Epithelial cell of prostate (primary cell): ENCODE measurements around the gene CIB4.
"Not testable (repeated sequence)": the region's sequence is repeated elsewhere in the genome, so short reads cannot be mapped to it uniquely, and the experiment has no call there.

ENCODE experiments used
- DNase-seq: peaks from one replicate; pipeline ENCODE4 v3.0.0-alpha.2; 2011; ENCODE audit warnings: low read depth, low spot score
- H3K27ac ChIP-seq: fragments of 450-650 bp; 2 replicates; pipeline ENCODE4 v1.5.1; 2017; ENCODE audit warnings: mild to moderate bottlenecking

CIB4 gene

GRCh38 chr2:26575836-26576564 lies 65.2 kb downstream of the CIB4 start:
- H3K27ac ChIP-seq, result no peak overlapping the region
- DNase-seq, result no peak

- no peak for DNase-seq
- H3K27ac ChIP-seq, result no peak overlapping the region
Observed at GRCh38 chr2:26574900-26575560, 66.1 kb downstream of the CIB4 start.

- H3K27ac ChIP-seq, result no peak overlapping the region
- DNase-seq, result no peak
Observed at GRCh38 chr2:26574066-26574899, 66.9 kb downstream of the CIB4 start.

DNA sequence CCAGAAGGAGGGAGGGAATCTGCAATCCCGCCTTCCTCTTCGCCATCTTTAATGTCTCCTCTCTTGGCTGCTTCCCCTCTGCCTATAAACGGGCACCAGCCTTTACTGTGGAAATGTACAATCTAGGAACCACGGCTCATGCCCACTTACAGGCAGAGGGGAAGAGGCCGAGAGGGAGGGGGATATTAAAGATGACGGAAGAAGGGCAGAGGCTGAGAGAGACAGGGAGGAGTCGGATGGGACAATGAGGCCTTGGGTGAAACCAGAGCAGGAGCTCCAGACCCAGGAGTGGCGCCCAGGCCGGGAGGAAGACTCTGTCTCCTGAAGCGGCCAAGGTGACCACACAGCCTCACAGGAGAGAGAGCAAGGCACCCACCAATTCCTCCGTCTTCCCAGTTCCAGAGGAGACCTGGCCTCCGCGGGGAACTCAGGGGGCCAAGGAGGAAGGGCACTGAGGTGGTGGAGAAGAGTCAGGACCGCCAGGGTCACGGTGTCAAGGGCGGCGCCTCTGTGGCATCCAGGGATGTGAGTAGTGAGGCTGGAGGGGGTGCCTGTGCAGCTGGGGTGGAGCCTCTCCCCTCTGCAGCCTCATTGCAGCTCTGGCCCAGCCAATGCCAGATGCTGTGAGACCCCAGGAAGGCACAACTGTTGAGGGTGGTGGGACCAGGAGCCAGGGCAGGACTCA lies 67.8 kb downstream of the CIB4 start:
- DNase-seq, result no peak
- H3K27ac ChIP-seq, result no peak overlapping the region

DNA sequence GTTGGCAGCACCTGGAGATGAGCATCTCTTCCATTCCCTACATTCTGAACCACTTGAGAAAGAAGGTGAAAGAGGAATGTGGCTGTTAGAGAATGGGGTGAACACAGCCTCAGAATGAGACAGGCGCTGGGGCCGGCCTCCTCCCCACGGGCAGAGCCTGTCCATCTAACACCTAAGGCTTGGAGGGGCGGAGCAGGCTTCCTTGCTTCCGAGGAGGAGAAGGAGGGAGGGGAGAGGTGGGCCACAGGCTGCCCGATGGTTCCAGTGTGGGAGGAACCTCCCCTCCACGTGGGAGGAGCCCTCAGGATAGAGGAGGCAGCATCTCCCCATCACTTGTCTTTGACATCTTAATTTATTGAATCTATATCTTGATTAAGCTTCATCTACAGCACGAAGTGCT lies 68.6 kb downstream of the CIB4 start:
- DNase-seq, result no peak
- no peak overlapping the region for H3K27ac ChIP-seq

GRCh38 chr2:26571316-26571715 lies 69.8 kb downstream of the CIB4 start:
- no peak for DNase-seq
- H3K27ac ChIP-seq, result no peak overlapping the region

DNA sequence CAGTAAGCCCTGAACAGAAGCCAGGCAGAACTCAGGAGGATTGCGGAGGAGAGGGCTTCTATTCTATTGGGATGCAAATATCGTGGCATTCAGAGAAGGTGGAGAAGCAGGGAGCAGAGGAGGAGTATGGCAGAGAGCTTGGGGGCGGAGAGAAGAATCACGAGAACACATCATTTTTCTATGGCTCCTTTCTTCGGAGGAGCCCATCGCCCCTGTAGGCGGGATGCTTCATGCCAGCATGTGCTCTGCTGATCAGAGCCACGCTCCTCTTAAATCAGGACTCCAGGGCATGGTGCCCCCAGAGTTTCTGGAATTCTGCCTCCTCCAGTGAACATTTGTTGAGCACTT lies 71.1 kb downstream of the CIB4 start:
- no peak for DNase-seq
- H3K27ac ChIP-seq, result no peak overlapping the region

DNA sequence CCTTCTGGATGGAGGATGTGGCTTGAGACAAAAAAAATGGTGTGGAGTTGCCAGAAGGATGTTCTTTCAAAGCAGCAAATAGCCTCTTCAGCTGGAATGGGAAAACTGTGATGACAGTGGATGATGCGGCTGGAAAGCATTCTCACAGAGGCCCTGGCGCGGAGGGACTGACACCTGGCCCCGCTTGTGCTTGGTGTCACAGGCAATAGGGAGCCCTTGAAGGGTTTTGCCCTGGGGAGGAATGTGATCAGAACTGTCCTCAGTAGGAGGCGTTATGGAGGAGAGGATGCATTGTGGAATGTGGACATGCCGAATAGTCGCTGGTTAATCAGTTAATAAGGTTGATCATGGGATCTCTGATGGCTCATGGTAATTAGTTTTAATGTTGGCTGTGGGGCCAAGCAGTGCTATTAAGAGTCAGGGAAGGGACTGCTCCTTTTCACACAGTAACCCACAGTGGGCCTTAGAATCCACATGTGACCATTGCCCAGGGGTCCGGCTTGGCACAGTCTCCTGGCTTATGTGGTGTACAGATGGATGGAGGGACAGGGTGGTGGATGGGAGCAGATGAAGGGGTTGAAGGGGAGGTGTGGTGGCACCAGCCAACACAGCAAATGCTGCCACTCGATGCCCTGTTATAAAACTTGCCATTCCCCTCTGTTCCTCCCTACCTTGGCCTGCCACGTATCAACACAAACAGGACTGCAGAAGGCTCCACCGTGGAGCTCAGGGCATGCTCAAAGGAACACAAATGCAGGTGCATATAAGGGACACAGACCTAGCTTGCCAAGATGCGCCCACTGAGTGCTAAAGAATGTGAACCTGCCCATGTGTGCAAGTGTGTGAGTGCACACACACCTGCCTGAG lies 71.7 kb downstream of the CIB4 start:
- no peak for DNase-seq
- H3K27ac ChIP-seq, result no peak overlapping the region

DNA sequence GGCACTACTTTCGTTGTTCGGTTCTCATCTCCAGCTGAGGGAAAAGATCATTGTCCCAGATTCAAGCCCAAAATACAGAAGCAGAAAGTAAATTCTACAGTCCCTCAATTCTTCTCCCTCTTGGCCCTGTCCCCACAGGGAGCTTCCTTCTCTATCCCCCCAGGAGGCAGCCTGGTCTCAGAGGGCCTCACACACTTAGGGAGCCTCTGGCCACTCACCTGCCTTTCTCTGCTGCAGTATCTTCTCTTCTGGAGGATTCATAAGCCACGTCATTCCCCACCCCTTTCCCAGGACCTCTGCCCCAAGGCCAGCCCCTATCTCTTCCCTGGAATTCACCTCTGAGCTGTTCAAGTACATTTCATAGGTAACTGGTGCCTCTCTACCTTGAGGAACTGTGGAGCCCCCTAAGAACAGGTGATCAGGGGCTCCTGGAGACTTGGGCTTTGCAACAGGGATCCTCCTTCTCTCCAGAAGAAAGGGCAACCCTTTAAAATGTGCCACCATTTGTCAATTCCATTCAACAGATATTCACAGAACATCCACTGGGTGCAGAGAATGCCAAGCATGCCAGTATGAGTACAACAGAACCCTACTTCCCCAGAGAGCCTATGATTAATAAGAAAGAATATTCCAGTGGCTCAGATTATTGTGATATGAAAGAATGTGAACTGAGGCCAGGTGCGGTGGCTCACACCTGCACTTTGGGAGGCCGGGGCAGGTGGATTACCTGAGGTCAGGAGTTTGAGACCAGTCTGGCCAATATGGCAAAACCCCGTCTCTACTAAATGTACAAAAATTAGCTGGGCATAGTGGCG lies 72.9 kb downstream of the CIB4 start:
- DNase-seq, result no peak
- no peak overlapping the region for H3K27ac ChIP-seq

DNA sequence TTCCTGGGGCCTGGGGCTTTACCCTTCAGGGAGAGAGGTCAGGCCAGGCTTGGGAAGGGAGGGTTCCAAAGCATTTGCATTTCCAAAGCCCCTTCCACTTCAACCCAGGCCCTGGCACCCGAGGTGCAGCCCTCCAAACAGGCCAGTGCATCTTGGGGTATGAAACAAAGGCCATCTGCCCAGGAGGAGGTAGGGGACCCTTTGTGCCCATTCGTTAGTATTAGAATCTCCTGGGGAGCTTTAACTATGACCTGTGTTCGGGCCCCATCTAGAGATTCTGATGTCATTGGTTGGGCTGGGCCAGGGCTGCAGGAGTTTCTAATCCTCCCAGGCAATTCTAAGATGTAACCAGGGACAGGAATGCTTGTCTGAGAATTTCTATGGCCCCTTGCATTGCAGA lies 73.6 kb downstream of the CIB4 start:
- H3K27ac ChIP-seq, result no peak overlapping the region

DNA sequence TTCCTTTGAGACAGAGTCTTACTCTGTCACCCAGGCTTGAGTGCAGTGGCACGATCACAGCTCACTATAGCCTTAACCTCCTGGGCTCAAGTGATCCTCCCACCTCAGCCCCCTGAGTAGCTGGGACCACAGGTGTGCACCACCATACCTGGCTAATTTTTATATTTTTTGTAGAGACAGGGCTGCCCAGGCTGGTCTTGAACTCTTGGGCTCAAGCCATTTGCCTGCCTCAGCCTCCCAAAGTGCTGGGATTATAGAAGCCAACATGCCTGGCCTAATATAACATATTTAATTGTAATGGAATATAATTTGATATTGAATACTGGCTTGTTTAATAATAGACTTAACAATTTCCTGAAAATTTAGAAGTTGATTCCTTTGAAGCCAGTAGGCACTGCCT lies 74.4 kb downstream of the CIB4 start:
- DNase-seq, H3K27ac ChIP-seq: not testable (repeated sequence)

More for the DNA sequence above, 73.6 kb downstream of the CIB4 start:
- no peak for DNase-seq

DNA sequence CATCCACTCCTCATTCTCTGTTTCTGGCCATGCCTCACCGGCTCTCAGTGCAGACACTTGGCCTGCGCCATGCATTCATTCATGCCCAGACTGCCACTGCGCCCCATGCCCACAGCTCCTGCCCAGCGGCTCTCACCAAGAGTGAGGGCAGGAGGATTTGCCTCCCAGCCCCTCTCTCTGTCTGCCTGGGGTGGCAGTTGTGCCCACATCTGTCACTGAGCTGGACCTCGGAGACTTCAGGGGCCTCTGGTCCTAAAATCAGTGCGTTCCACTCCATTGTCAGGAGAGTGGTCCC lies 75.1 kb downstream of the CIB4 start:
- DNase-seq, result no peak
- H3K27ac ChIP-seq, result no peak overlapping the region

DNA sequence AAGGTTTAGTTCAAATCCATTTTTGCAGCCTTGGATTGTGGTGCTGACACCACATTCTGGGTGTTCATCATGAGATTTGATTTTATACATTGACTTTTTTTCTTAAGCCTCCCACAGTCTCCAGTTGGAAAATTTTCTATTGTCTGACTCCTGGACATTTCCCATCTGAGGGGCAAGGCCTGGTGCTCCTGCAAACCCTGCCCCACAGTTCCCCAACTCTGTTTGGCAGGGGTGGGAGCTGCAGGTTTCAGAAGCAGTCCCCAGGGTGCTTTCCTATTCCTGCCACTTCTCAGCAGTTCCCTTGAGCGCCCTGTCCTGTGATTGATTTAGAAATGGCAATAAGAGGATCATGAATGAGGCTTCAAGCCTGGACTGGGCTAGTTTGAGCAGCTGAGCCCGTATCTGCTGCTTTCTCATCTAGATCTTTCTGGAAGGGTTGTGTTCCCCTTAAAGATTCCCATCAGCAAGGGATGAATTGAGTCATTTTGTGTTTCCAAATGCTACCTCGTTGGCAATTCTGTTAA lies 77.0 kb downstream of the CIB4 start:
- DNase-seq, result no peak

DNA sequence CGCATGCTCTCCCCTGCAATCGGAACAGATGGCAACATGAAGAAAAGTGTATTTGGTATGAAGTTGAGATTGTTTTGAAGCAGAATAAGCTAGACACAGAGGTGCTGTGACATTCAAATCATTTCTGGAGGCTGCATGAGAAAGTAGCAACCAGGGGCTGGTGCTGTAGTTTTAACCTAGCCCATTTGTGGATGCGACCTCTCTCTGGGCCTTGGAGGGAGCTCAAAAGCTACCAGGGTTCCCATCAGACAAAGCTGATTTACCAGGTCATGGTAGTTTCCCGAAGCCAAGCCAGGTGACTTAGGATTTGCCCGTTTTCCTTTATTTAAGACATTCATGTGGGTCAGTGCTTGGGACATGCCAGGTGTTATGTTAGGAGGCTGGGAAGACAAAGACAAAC lies 77.5 kb downstream of the CIB4 start:
- H3K27ac ChIP-seq, result no peak overlapping the region
- DNase-seq, result no peak

More for the DNA sequence above, 77.0 kb downstream of the CIB4 start:
- H3K27ac ChIP-seq, result no peak overlapping the region

- no peak for DNase-seq
- no peak overlapping the region for H3K27ac ChIP-seq
Observed at GRCh38 chr2:26562811-26563645, 78.1 kb downstream of the CIB4 start.

GRCh38 chr2:26561918-26562810 lies 79.0 kb downstream of the CIB4 start:
- H3K27ac ChIP-seq, result no peak overlapping the region
- DNase-seq, result no peak

- no peak for DNase-seq
- H3K27ac ChIP-seq, result no peak overlapping the region
Observed at GRCh38 chr2:26561376-26561775, 79.8 kb downstream of the CIB4 start.
